Activated naive CD4-positive, alpha-beta T cell (primary cell): ENCODE results near the gene GPX4.

ENCODE experiments used
- DNase-seq, 4 experiments: peaks; one replicate each; lab custom pipeline; 2025; lab: John Stamatoyannopoulos, UW

GPX4 gene

DNA sequence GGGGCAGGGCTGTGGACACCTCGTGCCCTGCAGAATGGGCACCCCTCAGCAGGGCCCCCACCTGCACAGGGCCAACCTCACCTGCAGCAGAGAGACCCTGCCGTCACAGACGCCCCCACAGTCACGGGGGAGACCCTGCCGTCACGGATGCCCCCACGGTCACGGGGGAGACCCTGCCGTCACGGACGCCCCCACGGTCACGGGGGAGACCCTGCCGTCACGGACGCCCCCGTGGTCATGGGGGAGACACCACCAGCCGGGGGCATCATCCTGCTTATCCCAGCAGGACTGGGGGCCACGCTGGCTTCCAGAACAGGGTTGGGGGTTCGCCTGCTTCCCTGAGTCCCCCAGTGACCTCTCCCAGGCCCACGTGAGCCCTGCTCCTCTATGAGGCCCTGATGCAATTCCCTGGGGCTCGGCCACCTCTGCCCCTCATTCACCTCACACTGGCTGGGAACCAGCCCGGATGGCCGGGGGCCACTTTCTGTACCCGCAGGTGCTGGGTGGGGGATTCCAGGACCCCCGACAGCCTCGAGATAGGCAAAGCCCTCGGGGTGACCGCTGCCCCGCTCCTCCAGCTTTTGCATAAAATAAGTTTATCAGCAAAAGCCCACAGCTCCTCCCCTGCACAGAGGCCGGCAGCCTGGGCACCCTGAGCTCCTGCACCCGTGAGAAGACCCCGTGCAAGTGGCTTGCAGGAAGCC is 46.7 kb downstream of the GPX4 start:
- no peak for DNase-seq

GRCh38 chr19:1151037-1151724 is 47.4 kb downstream of the GPX4 start:
- DNase-seq, result no peak

- no peak for DNase-seq
Observed at GRCh38 chr19:1151917-1152587, 48.3 kb downstream of the GPX4 start.

DNA sequence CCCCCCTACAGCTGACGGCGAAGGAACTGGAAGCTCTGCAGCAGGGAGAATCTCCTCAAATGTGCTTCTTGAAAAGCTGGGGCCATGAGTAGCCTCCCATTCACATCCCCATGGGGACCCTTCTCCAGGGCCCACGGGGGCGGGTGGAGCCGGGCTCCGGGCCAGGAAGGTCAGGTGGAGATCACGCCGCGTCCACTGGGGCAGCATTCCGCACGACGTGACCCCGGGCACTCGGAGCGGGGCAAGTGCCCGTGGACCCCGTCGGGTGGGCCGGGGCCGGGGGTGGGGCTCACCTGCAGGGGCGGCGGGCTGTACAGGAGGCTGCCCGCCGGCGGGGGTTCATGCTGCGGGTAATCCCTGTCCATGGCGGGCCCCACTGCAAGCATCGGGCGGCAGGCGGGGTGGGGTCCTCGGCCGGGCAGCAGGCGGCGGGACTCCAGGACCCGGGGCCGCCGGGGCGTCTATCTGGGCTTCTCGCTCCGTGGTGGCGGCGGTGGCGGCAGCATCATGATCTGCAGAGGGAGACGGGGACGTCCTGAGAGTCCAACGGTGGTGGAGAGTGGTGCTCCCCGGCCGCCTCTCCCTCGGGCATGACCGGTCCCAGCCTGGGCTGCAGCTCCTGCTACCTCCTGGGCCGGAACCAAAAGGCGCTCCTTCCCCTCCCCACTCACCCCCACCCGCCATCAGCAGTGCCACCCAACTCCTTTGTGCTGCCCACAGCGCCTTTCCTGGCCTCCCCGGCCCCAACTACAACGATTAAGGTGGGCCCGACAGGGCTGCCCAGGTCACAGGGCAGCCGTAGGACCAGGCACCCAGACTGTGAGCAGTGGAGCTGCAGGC is 50.3 kb downstream of the GPX4 start:
- DNase-seq, result no peak

DNA sequence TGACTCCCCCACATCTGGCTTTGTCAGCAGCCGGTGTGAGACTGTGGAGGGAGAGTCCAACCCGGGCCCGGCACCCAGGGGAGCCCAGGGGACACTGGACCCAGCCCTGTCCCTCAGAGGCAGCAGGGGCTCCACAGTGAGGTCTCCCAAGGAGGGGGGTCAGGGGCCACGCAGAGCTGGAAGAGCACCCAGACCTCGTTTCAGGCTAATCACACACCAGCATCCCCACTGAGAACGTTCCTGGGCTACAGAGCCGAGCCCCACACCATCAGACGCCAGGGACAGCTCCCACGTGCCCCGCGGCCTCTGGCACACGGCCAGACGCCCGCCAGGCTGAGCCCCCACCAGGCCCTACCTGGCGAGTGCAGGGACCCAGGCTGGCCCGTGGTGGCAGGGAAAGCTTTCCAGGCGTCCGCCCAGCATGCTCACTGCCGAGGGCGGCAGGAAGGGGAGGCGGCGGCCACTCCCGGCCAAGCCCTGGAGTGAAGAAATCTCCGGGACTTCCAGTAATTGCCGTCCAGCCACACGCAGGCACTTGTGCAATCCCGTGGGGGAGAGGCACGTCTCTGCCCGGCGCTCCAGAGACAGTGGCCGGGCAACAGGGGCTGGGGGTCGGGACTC is 51.0 kb downstream of the GPX4 start:
- DNase-seq, result no peak

- DNase-seq, result no peak
Observed at GRCh38 chr19:1155352-1156304, 51.8 kb downstream of the GPX4 start.
